ENCODE data around the gene HDDC2. TPM values are rescaled to one million over a fixed set of nuclear protein-coding genes. Genes with fewer than 3 reads are reported as not detected.

Gene HDDC2
- total RNA-seq, 1 experiment from 2014 or later: 95.6 TPM

GRCh38 chr6:125258651-125259353 is 43.0 kb downstream of the HDDC2 start:
- CTCF ChIA-PET: no interaction called here
- H3K27ac ChIP-seq (ENCODE audit: low read depth, low read length): no peak overlapping the region
- no peaks in the 10 kb centered on the region for H3K36me3 ChIP-seq (ENCODE audit: control insufficient read depth in 1 of 2, insufficient read depth in 2 of 2, low read length in 2 of 2)
- TF ChIP-seq JUND (IDR thresholded peaks at IDR 0.05) (no peak), SIN3A (IDR thresholded peaks at IDR 0.05; ENCODE audit: low read depth) (no peak), POLR2AphosphoS5 (IDR thresholded peaks at IDR 0.05; ENCODE audit: low read depth, low read length) (no peak), RAD21 (IDR thresholded peaks at IDR 0.05; ENCODE audit: low read depth) (no peak), ZNF274 (IDR thresholded peaks at IDR 0.05; ENCODE audit: low read depth, low read length) (no peak), EZH2phosphoT487 (IDR thresholded peaks at IDR 0.05; ENCODE audit: borderline replicate concordance) (no peak), SP1 (IDR thresholded peaks at IDR 0.05; ENCODE audit: low read depth) (no peak), POLR2A (IDR thresholded peaks at IDR 0.05; ENCODE audit: borderline replicate concordance, extremely low read depth, insufficient read depth, insufficient read length) (no peak), FOSL1 (IDR thresholded peaks at IDR 0.05; ENCODE audit: low read depth) (no peak), ZFX (IDR thresholded peaks at IDR 0.05) (no peak), ZBTB33 (IDR thresholded peaks at IDR 0.05; ENCODE audit: extremely low read depth, insufficient replicate concordance, low read length) (no peak), SRF (IDR thresholded peaks at IDR 0.05; ENCODE audit: low read depth) (no peak), ELF1 (IDR thresholded peaks at IDR 0.05; ENCODE audit: borderline replicate concordance, low read depth) (no peak), ATF3 (IDR thresholded peaks at IDR 0.05) (no peak), CTCF (IDR thresholded peaks at IDR 0.05 in 2 of 3, conservative IDR thresholded peaks at IDR 0.05 in 1 of 3; ENCODE audit: borderline replicate concordance in 1 of 3, insufficient read depth in 1 of 3, low read depth in 2 of 3, low read length in 2 of 3) (no peak), EZH2 (IDR thresholded peaks at IDR 0.05) (no peak), YY1 (IDR thresholded peaks at IDR 0.05; ENCODE audit: extremely low read depth, insufficient replicate concordance, low read depth, low read length) (no peak)
- DNase-seq (ENCODE audit: low read depth, low spot score) (no peak), ATAC-seq (no peak)
- intact Hi-C loops (cut with micrococcal nuclease): no loop called here
- RAD21 ChIA-PET (ENCODE audit: low non-redundant PET in 1 of 2, low total read pairs in 2 of 2, uncharacterized antibody in 2 of 2, unreplicated experiment in 2 of 2): no interaction called here
- POLR2A ChIA-PET: no interaction called here
- no peaks in the 10 kb centered on the region for H3K4me1 ChIP-seq (ENCODE audit: control insufficient read depth in 1 of 2, insufficient read depth in 2 of 2, low read length in 2 of 2)
- H3K79me2 ChIP-seq (ENCODE audit: insufficient read depth, low read length): no peaks in the 10 kb centered on the region
- H3K4me2 ChIP-seq (ENCODE audit: low read length): no peak overlapping the region
- no peak overlapping the region for H3K9ac ChIP-seq (ENCODE audit: low read length)
- H2AFZ ChIP-seq (ENCODE audit: low read depth, low read length, poor library complexity, severe bottlenecking): no peak overlapping the region
- BruUV-seq (replicated peaks): no TSS peak
- H3K4me3 ChIP-seq (replicated peaks in 1 of 2; ENCODE audit: low read depth in 1 of 2, low read length in 2 of 2): no peak overlapping the region
- no peaks in the 10 kb centered on the region for H3K9me2 ChIP-seq (ENCODE audit: insufficient read depth)
- no peaks in the 10 kb centered on the region for H3K9me3 ChIP-seq (ENCODE audit: control insufficient read depth in 1 of 2, insufficient read depth in 1 of 2, low read depth in 1 of 2, low read length in 2 of 2)
- no peaks in the 10 kb centered on the region for H4K20me1 ChIP-seq (ENCODE audit: insufficient read depth)
- H3K27me3 ChIP-seq (ENCODE audit: insufficient read depth, low read length): no peaks in the 10 kb centered on the region

Data from HCT116 (cell line).